Nephron progenitor cell (in vitro differentiated cells): ENCODE measurements around the gene SMIM14.
"Not testable (repeated sequence)": the region's sequence is repeated elsewhere in the genome, so short reads cannot be mapped to it uniquely, and the experiment has no call there.

Experiments
- DNase-seq: peaks from one replicate; pipeline ENCODE4 v3.0.0; 2021
- H3K27ac Mint-ChIP-seq: 2 replicates; pipeline ENCODE4 v1.8.0; 2021; ENCODE audit warnings: mild to moderate bottlenecking, moderate library complexity, mixed read lengths
- H3K27me3 Mint-ChIP-seq: 2 replicates; pipeline ENCODE4 v1.8.0; 2021; ENCODE audit warnings: mild to moderate bottlenecking, low read depth, mixed read lengths; ENCODE audit not compliant: poor library complexity
- H3K36me3 Mint-ChIP-seq: 2 replicates; pipeline ENCODE4 v1.8.0; 2021; ENCODE audit warnings: low read depth, mixed read lengths
- H3K4me1 Mint-ChIP-seq: 2 replicates; pipeline ENCODE4 v1.8.0; 2021; ENCODE audit warnings: mixed read lengths
- H3K4me3 Mint-ChIP-seq: 2 replicates; pipeline ENCODE4 v1.8.0; 2021; ENCODE audit warnings: mild to moderate bottlenecking, moderate library complexity, mixed read lengths
- H3K9me3 Mint-ChIP-seq: 2 replicates; pipeline ENCODE4 v1.8.0; 2021; ENCODE audit warnings: mild to moderate bottlenecking, moderate library complexity, mixed read lengths
- CTCF ChIP-seq: fragments of 200-600 bp; sonication (generic); IDR thresholded peaks from 2 replicates; pipeline ENCODE4 v1.5.0; 2021; ENCODE audit warnings: antibody characterized with exemption

Gene SMIM14

GRCh38 chr4:39658756-39659155 lies 20.1 kb upstream of the SMIM14 start:
- H3K4me1 Mint-ChIP-seq, result no peaks in the 10 kb centered on the region
- no peaks in the 10 kb centered on the region for H3K36me3 Mint-ChIP-seq
- DNase-seq, result no peak
- H3K27me3 Mint-ChIP-seq, result no peaks in the 10 kb centered on the region
- no peak overlapping the region for H3K27ac Mint-ChIP-seq
- no peaks in the 10 kb centered on the region for H3K9me3 Mint-ChIP-seq
- TF ChIP-seq CTCF, result no peak
- no peak overlapping the region for H3K4me3 Mint-ChIP-seq

GRCh38 chr4:39657465-39657864 lies 18.8 kb upstream of the SMIM14 start:
- no peak overlapping the region for H3K27ac Mint-ChIP-seq
- no peaks in the 10 kb centered on the region for H3K4me1 Mint-ChIP-seq
- no peaks in the 10 kb centered on the region for H3K36me3 Mint-ChIP-seq
- no peak for TF ChIP-seq CTCF
- H3K27me3 Mint-ChIP-seq, result no peaks in the 10 kb centered on the region
- no peak overlapping the region for H3K4me3 Mint-ChIP-seq
- DNase-seq, result no peak
- no peaks in the 10 kb centered on the region for H3K9me3 Mint-ChIP-seq

- not testable (repeated sequence) for H3K9me3 Mint-ChIP-seq, DNase-seq, H3K4me1 Mint-ChIP-seq, H3K4me3 Mint-ChIP-seq, H3K27me3 Mint-ChIP-seq, H3K27ac Mint-ChIP-seq, H3K36me3 Mint-ChIP-seq
Observed at GRCh38 chr4:39656638-39657037, 18.0 kb upstream of the SMIM14 start.

GRCh38 chr4:39655876-39656275 lies 17.2 kb upstream of the SMIM14 start:
- Mint-ChIP-seq H3K36me3 (no peaks in the 10 kb centered on the region), H3K27ac (no peak overlapping the region), H3K9me3 (no peaks in the 10 kb centered on the region), H3K27me3 (no peaks in the 10 kb centered on the region), H3K4me3 (no peak overlapping the region), H3K4me1 (no peaks in the 10 kb centered on the region)
- no peak for DNase-seq
- no peak for TF ChIP-seq CTCF

- Mint-ChIP-seq H3K36me3 (peaks cover 5% of the 10 kb centered on the region), H3K4me1 (no peaks in the 10 kb centered on the region), H3K9me3 (peaks cover 4% of the 10 kb centered on the region), H3K27me3 (no peaks in the 10 kb centered on the region), H3K27ac (no peak overlapping the region), H3K4me3 (no peak overlapping the region)
- TF ChIP-seq CTCF, result no peak
- DNase-seq, result no peak
Observed at GRCh38 chr4:39655211-39655610, 16.5 kb upstream of the SMIM14 start.

- not testable (repeated sequence) for H3K27me3 Mint-ChIP-seq, DNase-seq, H3K9me3 Mint-ChIP-seq, H3K27ac Mint-ChIP-seq, H3K4me1 Mint-ChIP-seq, H3K36me3 Mint-ChIP-seq, H3K4me3 Mint-ChIP-seq
Observed at GRCh38 chr4:39651586-39651985, 12.9 kb upstream of the SMIM14 start.

- TF ChIP-seq CTCF, result no peak
- no peak for DNase-seq
- Mint-ChIP-seq H3K4me1 (no peaks in the 10 kb centered on the region), H3K27me3 (no peaks in the 10 kb centered on the region), H3K4me3 (no peak overlapping the region), H3K36me3 (peaks cover 6% of the 10 kb centered on the region), H3K27ac (no peak overlapping the region), H3K9me3 (peaks cover 4% of the 10 kb centered on the region)
Observed at GRCh38 chr4:39649639-39650265, 11.1 kb upstream of the SMIM14 start.
